GM18517 (cell line): ENCODE results near the gene MESP2.
"Not testable (repeated sequence)": the region's sequence is repeated elsewhere in the genome, so short reads cannot be mapped to it uniquely, and the experiment has no call there.

Source experiments
- ATAC-seq: cut with Tn5 transposase; IDR thresholded peaks from one replicate; pipeline ENCODE4 v1.9.1; 2021; ENCODE audit warnings: mild to moderate bottlenecking, moderate library complexity; ENCODE audit not compliant: unreplicated experiment

The MESP2 gene

GRCh38 chr15:89780601-89781000 lies 4.5 kb downstream of the MESP2 start:
- no peak for ATAC-seq

- no peak for ATAC-seq
Observed at GRCh38 chr15:89781055-89781454, 4.9 kb downstream of the MESP2 start.

DNA sequence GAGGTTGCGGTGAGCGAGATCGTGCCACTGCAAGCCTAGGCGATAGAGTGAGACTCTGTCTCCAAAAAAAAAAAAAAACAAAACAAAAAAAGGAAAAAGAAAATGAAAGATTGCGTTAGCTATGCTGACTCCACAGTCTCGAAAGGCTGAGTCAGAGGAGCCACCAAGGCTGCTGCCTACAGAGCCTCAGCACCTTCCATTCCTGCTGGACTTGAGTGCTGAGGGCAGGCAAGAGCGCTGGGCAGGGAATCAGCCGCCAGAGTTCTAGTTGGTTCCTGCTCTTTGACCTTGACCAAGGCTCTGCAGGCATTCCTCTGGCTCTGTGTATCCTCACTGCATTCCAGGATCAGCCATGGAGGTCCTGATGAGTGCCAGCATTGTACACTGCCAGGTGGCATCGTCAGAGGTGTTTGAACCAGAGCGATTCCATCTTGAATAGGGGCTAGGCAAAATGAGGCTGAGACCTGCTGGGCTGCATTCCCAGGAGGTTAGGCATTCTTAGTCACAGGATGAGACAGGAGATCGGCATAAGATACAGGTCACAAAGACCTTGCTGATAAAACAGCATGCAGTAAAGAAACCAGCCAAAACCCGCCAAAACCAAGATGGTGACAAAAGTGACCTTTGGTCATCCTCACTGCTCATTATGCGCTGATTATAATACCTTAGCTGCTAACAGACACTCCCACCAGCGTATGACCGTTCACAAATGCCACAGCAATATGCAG lies 5.9 kb downstream of the MESP2 start:
- no peak for ATAC-seq

GRCh38 chr15:89782619-89782950 lies 6.5 kb downstream of the MESP2 start:
- not testable (repeated sequence) for ATAC-seq

- no peak for ATAC-seq
Observed at GRCh38 chr15:89783111-89783860, 7.2 kb downstream of the MESP2 start.

GRCh38 chr15:89783861-89784685 lies 7.9 kb downstream of the MESP2 start:
- ATAC-seq, result no peak

GRCh38 chr15:89784686-89784960 lies 8.5 kb downstream of the MESP2 start:
- ATAC-seq, result no peak

DNA sequence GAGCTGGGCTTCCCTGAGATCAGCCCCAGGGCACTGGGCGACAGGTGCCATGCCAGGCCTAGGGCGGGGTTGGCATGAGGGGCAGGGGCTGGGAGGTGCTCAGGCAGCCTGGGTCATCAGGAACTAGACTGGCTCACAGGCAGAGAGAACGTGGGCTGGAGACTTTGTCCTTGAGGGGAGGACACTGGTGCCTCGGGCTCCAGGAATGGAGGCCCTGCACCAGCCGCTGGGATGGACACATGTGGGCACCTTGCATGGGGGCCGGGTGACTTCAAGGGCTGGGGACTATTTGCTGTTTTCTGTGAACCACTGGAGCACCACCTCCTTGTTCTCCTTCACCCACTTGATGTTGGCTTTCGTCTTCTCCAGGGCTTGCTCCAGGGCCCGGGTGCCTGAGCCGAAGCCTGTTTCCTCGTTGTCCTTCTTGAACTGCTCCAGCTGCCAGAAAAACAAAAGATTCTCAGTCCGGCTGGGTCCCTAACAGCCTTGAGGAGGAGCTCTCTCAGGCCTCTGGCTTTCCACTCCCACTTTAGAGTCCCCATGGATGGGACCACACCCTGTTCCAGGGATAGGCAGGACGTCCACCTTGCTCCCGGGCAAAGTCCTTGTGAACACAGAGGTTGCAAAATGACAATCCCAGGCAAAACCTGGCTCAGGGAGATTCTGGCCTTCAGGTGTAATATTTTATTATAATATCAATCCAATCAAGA lies 9.1 kb downstream of the MESP2 start:
- no peak for ATAC-seq

DNA sequence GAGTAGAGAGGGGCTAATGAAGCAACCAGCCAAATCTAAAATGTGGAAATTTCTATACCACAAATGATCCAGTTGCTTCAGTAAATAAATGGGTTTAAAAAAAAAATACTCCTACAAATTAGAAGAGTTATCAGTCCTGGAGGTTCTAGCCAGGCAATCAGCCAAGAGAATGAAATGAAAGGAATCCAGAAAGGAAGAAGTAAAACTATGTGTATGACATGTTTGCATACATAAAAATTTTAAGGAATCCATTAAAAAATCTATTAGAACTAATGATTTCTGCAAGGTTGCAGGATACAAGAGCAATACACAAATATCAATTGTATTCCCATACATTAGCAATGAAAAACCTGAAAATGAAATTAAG lies 9.6 kb downstream of the MESP2 start:
- ATAC-seq, result no peak

DNA sequence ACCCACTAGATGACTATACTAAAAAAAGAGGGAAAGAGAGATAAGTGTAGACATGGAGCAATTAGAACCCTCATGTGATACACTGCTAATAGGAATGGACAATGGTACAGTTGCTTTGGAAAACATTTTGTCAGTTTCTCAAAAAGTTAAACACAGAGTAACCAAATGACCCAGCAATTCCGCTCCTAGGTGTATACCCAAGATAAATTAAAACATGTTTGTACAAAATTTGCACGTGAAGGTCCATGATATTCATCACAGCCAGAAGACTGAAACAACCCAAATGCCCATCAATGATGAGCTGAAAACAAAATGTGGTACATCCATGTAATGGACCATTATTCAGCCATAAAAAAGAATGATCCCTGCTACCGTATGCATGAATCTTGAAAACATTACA lies 11.8 kb downstream of the MESP2 start:
- no peak for ATAC-seq

DNA sequence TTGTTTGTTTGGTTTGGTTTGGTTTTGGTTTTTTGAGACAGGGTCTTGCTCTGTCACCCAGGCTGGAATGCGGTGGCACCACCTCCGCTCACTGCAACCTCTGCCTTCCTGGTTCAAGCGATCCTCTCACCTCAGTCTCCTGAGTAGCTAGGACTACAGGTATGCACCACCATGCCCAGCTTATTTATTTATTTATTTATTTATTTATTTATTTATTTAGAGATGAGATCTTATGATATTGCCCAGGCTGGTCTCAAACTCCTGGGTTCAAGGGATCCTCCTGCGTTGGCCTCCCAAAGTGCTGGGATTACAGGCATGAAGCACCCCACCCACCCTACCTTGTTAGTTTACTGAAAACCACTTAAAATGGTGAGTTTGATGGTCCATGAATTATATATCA lies 12.5 kb downstream of the MESP2 start:
- ATAC-seq, result not testable (repeated sequence)

DNA sequence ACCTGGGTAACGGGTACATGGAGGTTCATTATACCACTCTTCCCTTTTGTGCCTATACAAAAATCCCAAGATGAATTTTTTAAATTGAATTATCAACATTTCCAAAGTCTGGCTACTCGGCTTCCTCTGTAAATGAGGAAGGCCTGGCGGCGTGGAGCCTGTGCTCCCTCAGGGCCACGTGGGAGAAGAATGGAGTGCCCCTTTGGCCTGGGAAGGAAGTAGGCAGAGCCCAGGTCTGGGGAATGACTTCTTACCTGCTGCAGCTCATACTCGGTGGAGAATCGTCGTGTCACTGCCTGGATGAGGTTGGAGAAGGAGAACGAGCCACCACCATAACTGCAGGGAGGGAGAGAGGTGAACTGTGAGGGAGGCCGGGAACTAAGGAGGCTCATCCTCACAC lies 14.1 kb downstream of the MESP2 start:
- no peak for ATAC-seq

- no peak for ATAC-seq
Observed at GRCh38 chr15:89790661-89791060, 14.5 kb downstream of the MESP2 start.

GRCh38 chr15:89792106-89792805 lies 16.1 kb downstream of the MESP2 start:
- no peak for ATAC-seq

DNA sequence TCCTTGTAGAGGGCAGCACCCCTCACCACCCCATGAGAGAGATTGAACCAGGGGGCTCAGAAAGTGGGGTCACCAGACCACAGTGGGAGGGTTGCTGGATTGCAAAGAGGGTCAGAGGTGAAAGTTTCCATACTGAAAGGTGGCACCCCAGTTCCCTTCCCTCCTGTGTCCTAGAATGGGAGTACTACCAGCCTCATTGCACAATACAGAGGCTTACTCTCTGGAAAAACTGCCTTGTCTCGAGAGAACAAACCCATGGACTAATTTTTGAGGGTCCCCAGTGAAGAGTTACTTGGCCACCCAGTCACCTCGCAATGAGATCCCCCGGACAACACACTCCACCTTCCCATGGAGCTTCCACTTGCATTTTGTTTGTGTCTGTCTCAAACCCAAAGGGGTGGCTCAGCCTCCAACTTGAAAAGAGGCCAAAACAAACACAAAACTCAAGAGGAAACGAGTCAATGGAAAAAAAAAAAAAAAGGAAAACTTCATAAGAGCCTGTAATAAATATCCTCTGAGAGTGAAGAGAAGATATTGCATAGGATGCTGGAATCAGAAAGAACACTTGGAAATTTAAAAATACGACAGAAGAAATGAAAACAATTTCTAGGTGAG lies 18.6 kb downstream of the MESP2 start:
- ATAC-seq, result no peak

DNA sequence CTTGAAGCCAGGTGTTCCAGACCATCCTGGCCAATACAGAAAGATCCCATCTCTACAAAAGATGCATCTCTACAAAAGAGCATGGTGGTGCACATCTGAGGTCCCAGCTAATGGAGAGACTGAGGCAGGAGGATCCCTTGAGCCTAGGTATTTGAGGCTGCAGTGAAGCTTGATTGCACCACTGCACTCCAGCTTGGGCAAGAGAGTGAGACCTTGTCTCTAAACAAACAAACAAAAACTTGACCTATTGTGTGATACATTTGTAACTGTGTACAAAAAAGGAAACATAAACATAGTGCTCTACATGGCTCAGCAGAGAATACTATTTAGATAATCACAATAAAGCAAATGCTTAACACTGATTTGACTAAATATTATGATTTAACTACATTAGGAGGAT lies 19.9 kb downstream of the MESP2 start:
- ATAC-seq, result no peak

- no peak for ATAC-seq
Observed at GRCh38 chr15:89797678-89798201, 21.6 kb downstream of the MESP2 start.

GRCh38 chr15:89799011-89799911 lies 23.1 kb downstream of the MESP2 start:
- no peak for ATAC-seq

DNA sequence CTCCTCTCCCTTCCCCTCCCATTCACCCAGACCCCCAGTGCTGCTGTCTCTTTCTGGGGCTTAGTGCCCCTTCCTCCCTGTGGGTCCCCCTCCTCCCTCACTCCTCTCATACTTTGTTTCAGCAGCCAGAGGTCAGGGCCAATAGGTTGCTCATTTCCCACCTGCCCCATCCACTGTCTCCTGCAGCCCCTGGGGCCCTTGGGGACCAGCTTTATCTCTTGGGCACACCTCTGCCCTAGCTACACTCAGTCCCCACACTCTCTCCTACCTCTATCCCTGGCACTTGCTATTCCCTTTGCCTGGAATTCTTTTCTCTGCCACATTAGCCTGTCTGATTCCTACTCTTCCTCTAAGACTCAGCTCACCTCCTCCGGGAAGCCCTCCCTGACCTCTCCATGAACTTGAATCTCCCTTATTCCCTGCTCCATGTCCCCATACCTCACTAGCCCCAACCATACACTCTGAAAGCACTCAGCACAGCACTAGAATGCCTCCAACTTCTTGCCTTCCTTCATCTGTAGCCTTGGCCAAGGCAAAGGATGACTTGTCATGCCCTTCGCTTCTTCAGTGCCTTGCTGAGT lies 23.9 kb downstream of the MESP2 start:
- no peak for ATAC-seq
